Measurements from ENCODE around the gene EPB41L4A.

Gene EPB41L4A

DNA sequence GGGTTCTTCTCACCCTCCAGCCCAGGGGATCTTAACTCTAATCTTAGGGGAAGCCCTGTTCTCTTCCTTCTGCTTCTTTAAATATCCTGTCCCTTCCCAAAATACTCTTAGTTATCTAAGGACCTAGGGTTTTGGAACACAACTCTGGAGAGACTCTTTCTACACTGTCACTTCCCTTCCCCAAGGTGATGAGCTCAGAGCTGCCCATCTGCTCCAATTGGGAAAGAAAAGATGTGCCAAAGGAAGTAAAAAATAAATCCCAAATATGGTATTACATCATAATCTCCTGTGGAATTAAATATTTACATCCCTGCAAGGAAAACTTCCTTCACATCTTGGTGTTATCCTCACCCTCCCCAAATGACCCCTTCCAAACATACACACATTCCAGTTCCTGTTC lies 291.2 kb downstream of the EPB41L4A start:
- no peak overlapping the region for H2AFZ ChIP-seq (ENCODE audit: low read length)
- H3K27me3 ChIP-seq (ENCODE audit: insufficient read depth, low read length, poor library complexity, severe bottlenecking), result no peaks in the 10 kb centered on the region
- no peak overlapping the region for H3K9ac ChIP-seq (ENCODE audit: low read depth, low read length, poor library complexity, severe bottlenecking)
- no peaks in the 10 kb centered on the region for H3K9me3 ChIP-seq (ENCODE audit: insufficient read depth, low read depth, low read length)
- H3K4me1 ChIP-seq (ENCODE audit: insufficient read depth, low read length, poor library complexity, severe bottlenecking), result no peaks in the 10 kb centered on the region
- no peaks in the 10 kb centered on the region for H4K20me1 ChIP-seq (ENCODE audit: insufficient read depth, low read length, poor library complexity, severe bottlenecking)
- H3K4me2 ChIP-seq (ENCODE audit: low read depth, low read length, poor library complexity, severe bottlenecking), result no peak overlapping the region
- H3K9me2 ChIP-seq (replicated peaks; ENCODE audit: low read depth, low read length), result no peaks in the 10 kb centered on the region
- no peaks in the 10 kb centered on the region for H3F3A ChIP-seq (ENCODE audit: low read depth)
- H3K36me3 ChIP-seq (ENCODE audit: insufficient read depth, low read length), result no peaks in the 10 kb centered on the region
- no peak for TF ChIP-seq EZH2phosphoT487 (IDR thresholded peaks at IDR 0.05; ENCODE audit: borderline replicate concordance)
- no peak for TF ChIP-seq CTCF (conservative IDR thresholded peaks at IDR 0.05; ENCODE audit: low read length)
- no peaks in the 10 kb centered on the region for H3K79me2 ChIP-seq (ENCODE audit: insufficient read depth, low read length)
- H3K4me3 ChIP-seq (ENCODE audit: low read length, poor library complexity, severe bottlenecking), result no peak overlapping the region

- no peaks in the 10 kb centered on the region for H3K4me1 ChIP-seq (ENCODE audit: insufficient read depth, low read length, poor library complexity, severe bottlenecking)
- H4K20me1 ChIP-seq (ENCODE audit: insufficient read depth, low read length, poor library complexity, severe bottlenecking), result no peaks in the 10 kb centered on the region
- H3K9ac ChIP-seq (ENCODE audit: low read depth, low read length, poor library complexity, severe bottlenecking), result no peak overlapping the region
- no peak overlapping the region for H3K4me3 ChIP-seq (ENCODE audit: low read length, poor library complexity, severe bottlenecking)
- no peaks in the 10 kb centered on the region for H3K79me2 ChIP-seq (ENCODE audit: insufficient read depth, low read length)
- H3K9me3 ChIP-seq (ENCODE audit: insufficient read depth, low read depth, low read length), result no peaks in the 10 kb centered on the region
- no peaks in the 10 kb centered on the region for H3K36me3 ChIP-seq (ENCODE audit: insufficient read depth, low read length)
- H3K4me2 ChIP-seq (ENCODE audit: low read depth, low read length, poor library complexity, severe bottlenecking), result no peak overlapping the region
- no peak for TF ChIP-seq EZH2phosphoT487 (IDR thresholded peaks at IDR 0.05; ENCODE audit: borderline replicate concordance)
- no peak for TF ChIP-seq CTCF (conservative IDR thresholded peaks at IDR 0.05; ENCODE audit: low read length)
- H3K27me3 ChIP-seq (ENCODE audit: insufficient read depth, low read length, poor library complexity, severe bottlenecking), result no peaks in the 10 kb centered on the region
- H3K9me2 ChIP-seq (replicated peaks; ENCODE audit: low read depth, low read length), result no peaks in the 10 kb centered on the region
- no peaks in the 10 kb centered on the region for H3F3A ChIP-seq (ENCODE audit: low read depth)
- H2AFZ ChIP-seq (ENCODE audit: low read length), result no peak overlapping the region
Measured at GRCh38 chr5:112126982-112127381, 292.1 kb downstream of the EPB41L4A start.

DNA sequence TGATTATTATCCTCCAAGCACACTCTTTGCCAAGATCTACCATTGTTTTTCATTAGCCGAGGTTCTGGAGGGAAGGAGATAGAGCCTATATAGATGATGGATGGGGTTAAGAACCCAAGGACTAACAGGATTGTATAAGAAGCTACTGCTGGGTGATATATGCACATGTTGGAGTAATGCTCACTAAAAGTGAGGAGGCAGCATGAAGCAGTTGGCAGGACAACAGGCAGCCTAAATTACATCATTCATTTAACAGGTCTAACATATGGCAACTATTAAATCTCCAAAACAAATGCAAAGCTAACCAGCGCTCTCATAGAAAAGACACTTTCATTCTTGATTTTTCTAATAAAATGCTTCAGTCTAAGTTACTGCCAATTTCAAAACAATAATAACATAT lies 293.2 kb downstream of the EPB41L4A start:
- Histone ChIP-seq H3K36me3 (ENCODE audit: insufficient read depth, low read length) (no peaks in the 10 kb centered on the region), H4K20me1 (ENCODE audit: insufficient read depth, low read length, poor library complexity, severe bottlenecking) (no peaks in the 10 kb centered on the region), H3K79me2 (ENCODE audit: insufficient read depth, low read length) (no peaks in the 10 kb centered on the region), H3K9me2 (replicated peaks; ENCODE audit: low read depth, low read length) (no peaks in the 10 kb centered on the region), H3K4me2 (ENCODE audit: low read depth, low read length, poor library complexity, severe bottlenecking) (no peak overlapping the region), H3K9me3 (ENCODE audit: insufficient read depth, low read depth, low read length) (no peaks in the 10 kb centered on the region), H2AFZ (ENCODE audit: low read length) (no peak overlapping the region), H3K4me3 (ENCODE audit: low read length, poor library complexity, severe bottlenecking) (no peak overlapping the region), H3F3A (ENCODE audit: low read depth) (no peaks in the 10 kb centered on the region), H3K9ac (ENCODE audit: low read depth, low read length, poor library complexity, severe bottlenecking) (no peak overlapping the region), H3K4me1 (ENCODE audit: insufficient read depth, low read length, poor library complexity, severe bottlenecking) (no peaks in the 10 kb centered on the region), H3K27me3 (ENCODE audit: insufficient read depth, low read length, poor library complexity, severe bottlenecking) (no peaks in the 10 kb centered on the region)
- TF ChIP-seq CTCF (conservative IDR thresholded peaks at IDR 0.05; ENCODE audit: low read length) (no peak), EZH2phosphoT487 (IDR thresholded peaks at IDR 0.05; ENCODE audit: borderline replicate concordance) (no peak)
